UCSD-AML1 (cell line): Measurements from ENCODE around the gene SLC37A1.

Experiments
- DNase-seq: peaks from one replicate; lab custom pipeline; 2025; ENCODE audit not compliant: unreplicated experiment; lab: John Stamatoyannopoulos, UW

Gene SLC37A1

GRCh38 chr21:42478504-42478903 lies 35.1 kb upstream of the SLC37A1 start:
- DNase-seq, result no peak

- DNase-seq, result no peak
These were observed 34.1 kb upstream of the SLC37A1 start for GRCh38 chr21:42479582-42479981.

DNA sequence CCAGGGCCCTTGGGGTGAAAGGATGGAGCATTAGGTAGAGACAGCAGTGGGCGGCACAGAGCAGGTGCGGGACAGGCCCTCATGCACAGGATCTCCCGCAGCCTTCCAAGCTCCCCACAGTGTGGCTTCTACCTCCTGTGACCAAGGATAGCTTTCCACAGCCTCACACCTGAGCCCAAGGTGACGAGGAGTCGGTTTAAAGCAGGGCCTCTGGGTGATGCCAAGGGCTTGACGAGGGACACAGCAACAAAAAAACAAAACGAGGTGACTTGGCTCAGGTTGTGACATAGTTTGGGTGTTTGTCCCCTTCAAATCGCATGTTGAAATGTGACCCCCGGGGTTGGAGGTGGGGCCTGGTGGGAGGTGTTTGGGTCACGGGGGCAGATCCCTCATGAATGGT lies 32.9 kb upstream of the SLC37A1 start:
- DNase-seq, result no peak

- no peak for DNase-seq
These were observed 32.5 kb upstream of the SLC37A1 start for GRCh38 chr21:42481169-42481568.

DNA sequence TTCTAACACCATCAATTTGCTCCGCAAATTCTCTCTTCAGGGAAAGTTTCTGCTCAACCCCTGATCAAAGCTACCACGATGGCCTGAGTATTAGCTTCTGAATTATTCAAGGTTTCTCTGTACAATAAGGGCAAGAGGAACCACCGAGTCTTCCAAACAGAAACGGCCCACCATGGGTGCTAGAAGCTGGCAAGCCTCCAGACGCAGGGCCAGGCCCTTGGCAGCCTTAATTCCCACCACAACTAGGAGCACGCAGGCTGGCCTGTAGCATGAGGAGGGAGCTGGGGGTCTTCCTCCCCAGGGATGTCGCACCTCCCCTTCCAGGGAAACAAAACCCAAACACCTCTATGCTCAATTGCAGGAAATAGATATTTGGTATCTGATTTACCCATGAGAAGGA lies 28.7 kb upstream of the SLC37A1 start:
- no peak for DNase-seq

DNA sequence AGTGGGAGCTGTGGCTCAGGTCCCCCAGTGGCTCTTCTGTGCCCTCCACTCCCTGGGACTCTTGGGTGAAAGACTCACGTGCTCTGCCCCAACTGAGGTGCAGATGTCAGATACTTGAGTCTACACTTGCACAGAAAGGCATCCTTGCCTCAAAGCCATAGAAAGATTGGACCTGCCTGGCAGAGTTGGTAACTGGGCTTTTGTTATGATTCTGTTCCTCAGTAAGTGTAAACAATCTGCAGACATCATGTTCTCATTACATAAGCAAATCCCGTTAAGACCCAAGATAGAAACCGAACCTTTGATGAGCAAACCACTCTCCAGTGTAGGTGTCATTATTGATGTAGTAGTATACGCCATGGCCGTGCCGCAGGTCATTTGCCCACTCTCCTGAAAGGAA lies 27.6 kb upstream of the SLC37A1 start:
- DNase-seq, result no peak

GRCh38 chr21:42486531-42486930 lies 27.1 kb upstream of the SLC37A1 start:
- peak; percentile 45 for DNase-seq

- no peak for DNase-seq
These were observed 24.6 kb upstream of the SLC37A1 start for GRCh38 chr21:42489006-42489563.

DNA sequence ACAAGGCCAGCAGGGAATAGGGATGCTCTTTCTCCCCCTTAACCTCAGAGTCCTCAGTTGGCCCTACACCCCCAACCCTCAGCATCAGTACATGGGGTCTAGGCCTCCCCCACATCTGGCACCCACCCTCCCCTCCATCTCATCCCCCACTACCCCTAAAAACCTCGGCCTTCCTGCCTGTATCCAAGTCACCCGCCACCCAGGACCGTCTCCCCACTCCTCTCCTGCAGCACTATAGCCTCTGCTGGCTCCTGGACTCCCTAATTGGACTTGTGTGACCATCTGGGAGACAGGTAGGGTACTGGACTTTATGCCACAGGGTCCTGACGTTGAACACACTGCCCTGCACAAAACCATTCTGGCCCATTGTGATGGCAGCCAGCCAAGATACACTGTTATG lies 23.7 kb upstream of the SLC37A1 start:
- DNase-seq, result no peak

DNA sequence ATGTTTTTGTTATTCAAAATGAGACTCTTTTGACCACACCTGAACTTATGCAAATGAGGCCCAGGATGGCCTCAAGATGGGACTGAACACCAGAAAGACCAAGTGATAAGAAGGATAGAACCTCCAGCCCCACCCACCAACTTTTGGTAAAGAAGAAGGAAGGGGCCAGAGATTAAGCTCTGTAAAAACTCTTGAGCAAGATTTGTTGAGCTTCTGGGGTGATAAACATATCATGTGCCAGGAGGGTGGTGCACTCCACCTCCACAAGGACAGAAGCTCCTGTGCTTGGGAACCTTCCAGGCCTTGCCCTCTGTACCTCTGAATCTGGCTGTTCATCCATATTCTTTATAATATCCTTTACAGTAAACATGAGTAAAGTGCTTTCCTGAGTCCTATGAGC lies 22.9 kb upstream of the SLC37A1 start:
- no peak for DNase-seq

DNA sequence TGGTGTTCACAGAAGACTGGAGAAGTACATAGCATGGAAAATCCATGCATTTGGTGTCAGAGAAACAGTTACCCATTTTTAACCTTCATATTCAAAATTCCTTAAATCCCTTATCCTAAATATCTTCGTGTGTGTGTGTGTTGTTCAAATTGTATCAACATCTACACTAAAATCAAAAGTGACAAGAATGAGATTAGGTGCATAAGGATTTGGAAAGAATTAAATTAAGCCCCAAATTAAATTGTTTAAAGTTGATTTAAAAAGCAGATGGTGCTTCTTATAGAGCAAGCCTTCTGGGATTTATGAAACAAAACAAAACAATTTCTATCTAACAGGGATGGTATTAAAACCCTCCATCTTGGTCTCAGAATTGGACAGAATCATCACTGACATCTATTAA lies 22.3 kb upstream of the SLC37A1 start:
- DNase-seq, result no peak

GRCh38 chr21:42492201-42492600 lies 21.5 kb upstream of the SLC37A1 start:
- DNase-seq, result peak; percentile 57

DNA sequence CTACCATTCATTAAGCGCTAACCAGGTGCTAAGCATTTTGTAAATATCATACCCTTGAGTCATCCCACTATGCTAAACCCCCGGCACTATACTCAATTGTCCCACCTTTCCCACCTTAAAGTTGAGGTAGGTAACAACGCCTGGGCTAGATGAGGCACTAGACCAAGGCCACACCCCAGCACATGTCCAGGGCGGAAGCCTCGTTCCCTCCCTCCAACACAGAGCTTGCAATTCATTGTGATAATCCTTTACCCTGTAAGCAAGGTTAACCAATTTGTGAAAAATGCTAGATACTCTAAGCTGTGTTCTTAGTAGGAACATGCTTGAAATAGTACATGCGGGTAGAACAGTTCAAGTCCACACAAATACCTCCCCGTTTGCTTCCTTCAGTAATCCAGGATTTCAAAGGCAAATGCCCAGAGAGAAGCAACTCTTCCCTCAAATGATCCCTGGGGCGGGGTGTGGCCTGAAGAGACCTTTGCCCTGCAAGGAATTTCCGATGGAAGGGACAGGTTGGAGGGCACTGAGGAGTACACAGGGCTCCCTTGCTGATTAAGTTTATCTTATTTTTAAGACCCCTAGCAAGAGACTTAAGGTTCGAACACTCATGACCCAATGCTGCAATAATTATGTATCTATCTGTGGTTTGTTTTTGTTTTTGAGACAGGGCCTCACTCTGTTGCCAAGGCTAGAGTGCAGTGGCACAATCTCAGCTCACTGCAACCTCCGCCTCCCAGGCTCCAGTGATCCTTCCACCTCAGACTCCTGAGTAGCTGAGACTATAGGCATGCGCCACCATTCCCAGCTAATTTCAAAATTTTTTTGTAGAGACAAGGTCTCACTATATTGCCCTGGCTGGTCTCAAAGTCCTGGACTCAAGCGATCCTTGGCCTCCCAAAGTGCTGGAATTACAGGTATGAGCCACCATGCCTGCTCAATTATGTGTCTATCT lies 20.3 kb upstream of the SLC37A1 start:
- no peak for DNase-seq

GRCh38 chr21:42495027-42495426 lies 18.6 kb upstream of the SLC37A1 start:
- DNase-seq, result no peak

DNA sequence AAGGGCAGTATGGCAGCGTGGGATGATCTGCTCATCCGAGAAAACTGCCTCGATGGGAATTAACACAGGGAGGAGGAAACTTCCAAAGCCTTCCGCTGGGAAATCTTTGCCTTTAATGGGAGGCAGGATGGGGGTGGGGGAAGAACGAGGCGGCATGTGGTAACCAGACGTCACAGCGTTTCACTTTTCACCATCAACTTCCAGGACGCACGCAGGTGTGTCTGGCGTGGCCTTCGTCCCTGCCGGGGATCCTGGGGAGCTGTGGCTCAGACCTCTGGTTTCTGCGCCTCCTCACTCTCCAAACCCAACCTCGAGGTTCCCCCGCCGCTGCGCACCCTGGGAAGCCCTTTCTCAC lies 17.9 kb upstream of the SLC37A1 start:
- no peak for DNase-seq

DNA sequence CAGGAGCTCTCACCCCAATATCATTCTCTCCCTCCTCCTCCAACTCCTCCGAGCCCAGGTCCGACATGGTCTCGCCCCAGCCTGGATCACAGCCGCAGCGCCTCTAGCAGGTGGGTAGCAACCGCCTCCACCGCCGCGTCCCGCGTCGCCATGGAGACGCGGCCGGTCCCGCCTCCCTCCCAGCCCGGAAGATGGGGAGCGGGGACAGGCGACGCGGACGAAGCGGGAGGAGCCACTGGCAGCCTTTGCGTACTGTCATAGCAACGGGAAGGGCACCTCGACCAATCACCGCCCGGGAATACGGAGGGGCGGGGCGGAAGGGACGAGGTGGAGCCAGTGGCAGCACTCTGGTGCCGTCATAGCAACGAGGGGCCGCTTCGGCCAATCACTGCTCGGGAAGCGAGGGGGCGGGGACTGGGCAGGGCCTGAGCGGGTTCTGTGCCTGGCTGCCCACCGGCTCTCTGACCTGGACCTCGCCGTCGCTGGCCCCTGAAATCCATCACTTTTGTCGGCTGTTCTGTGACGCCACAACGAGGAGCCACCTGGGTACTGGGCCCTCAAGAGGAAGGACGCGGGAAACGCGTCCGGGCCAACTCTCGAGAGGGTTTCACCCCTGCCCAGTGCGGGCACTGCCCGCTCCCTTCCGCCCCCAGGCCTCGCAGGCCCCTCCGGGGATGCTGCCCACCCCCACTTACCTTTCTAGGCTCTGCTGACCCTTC lies 17.4 kb upstream of the SLC37A1 start, which contains the start of gene RSPH1:
Gene RSPH1, minus strand, starts transcription at position 105 of the 719 bp plus-strand sequence. Its CDS starts 38 bp downstream, at position 67.
- peak; percentile 99 for DNase-seq

- no peak for DNase-seq
These were observed 16.8 kb upstream of the SLC37A1 start for GRCh38 chr21:42496839-42497202.

- no peak for DNase-seq
These were observed 15.6 kb upstream of the SLC37A1 start for GRCh38 chr21:42498012-42498411.

DNA sequence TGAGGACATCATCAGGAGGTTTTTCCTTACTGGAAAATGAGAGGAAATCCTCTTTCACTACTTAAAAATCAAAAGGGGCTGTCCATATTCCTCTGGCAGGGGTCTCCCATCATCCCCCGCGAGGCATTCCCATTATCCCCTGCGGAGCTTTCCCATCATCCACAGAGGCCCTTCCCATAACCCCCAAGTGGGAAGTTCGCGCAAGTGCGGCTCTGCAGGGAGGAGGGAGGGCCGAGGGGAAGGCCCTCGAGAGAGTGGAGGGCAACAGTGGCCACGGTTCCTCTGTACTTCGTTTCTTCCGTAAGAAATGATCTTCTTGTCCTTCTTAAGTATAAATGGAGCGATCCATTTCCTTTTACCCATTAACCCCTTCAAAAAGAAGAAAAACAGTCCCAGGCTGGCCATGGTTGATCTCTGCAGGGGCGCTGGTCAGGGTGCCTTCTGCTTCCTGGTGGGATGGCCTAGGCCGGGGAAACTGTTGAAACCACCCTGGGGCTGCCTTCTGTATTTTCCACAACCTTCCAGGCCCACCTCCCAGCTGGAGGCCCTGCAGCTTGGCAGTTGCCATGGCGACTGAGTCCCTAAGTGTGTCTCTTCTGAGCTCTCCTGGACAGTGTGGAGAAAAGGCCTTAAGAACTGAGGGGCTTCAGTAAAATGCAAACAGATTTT lies 14.1 kb upstream of the SLC37A1 start:
- DNase-seq, result no peak

DNA sequence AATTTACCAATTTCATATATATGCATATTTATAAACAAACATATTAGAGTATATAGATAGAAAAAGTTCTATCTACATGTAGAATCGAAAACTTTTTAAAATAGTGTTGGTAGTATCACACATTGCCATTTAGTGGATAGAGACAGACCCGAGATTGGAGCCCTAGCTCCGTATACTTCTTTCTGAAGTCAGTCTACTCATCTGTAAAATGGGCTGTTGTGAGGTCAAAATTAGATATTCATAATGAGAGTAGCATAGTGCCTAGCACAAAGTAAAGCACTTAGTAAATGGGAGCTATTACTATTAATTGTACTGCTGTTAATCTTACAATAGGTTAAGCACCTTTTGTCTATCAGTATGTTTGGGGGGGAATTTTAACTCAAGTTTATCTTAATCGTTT lies 13.4 kb upstream of the SLC37A1 start:
- no peak for DNase-seq

GRCh38 chr21:42500736-42501135 lies 12.9 kb upstream of the SLC37A1 start:
- DNase-seq, result no peak
